NT2/D1 (cell line): ENCODE results near the gene NEUROG1.

ENCODE experiments used
- SUZ12 ChIP-seq: IDR thresholded peaks from 2 replicates; pipeline ENCODE4 v1.6.1; 2011; ENCODE audit not compliant: insufficient read length, insufficient read depth; ENCODE audit errors: extremely low read depth
- ZNF274 ChIP-seq: IDR thresholded peaks from 2 replicates; pipeline ENCODE4 v1.6.1; 2011; ENCODE audit warnings: mild to moderate bottlenecking, low read depth, low read length

DNA sequence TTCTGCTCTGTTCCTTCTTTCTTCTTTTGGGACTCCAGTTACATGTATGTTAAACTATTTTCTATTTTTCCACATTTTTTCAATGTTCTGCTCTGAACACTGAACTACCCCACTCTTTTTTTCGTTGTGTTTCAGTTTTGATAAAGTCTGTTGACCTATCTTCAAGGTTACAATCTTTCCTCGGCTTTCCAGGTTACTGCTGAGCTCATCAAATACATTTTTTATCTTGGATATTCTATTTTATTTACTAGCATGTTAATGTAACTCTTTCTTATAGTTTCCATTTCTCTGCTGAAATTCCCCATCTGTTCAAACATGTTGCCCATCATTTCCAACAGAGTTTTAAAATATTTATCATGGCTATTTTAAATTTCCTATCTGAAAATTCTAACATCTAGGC is 13.8 kb downstream of the NEUROG1 start:
- no peak for TF ChIP-seq ZNF274
- TF ChIP-seq SUZ12, result no peak
